ENCODE results near the gene MEMO1. TPM values are rescaled to one million over a fixed set of nuclear protein-coding genes. Genes with fewer than 3 reads are reported as not detected.

MEMO1 gene
- total RNA-seq, 2 experiments from 2014 or later = 39.6 to 39.8 TPM

- no peak for ATAC-seq (ENCODE audit: poor library complexity)
- H3K27me3 Mint-ChIP-seq = no peaks in the 10 kb centered on the region
- no peak for DNase-seq
- peaks cover 11% of the 10 kb centered on the region for H3K9me3 Mint-ChIP-seq
- H3K9me3 ChIP-seq (ENCODE audit: control insufficient read depth in 1 of 2, insufficient read depth in 1 of 2, low read length in 2 of 2) = no peaks in the 10 kb centered on the region
- H3K36me3 ChIP-seq (ENCODE audit: insufficient read depth, low read length) = peaks cover 7% of the 10 kb centered on the region
- H3K4me3 Mint-ChIP-seq = no peak overlapping the region
- H3K27me3 ChIP-seq (ENCODE audit: control insufficient read depth in 1 of 2, insufficient read depth in 2 of 2, low read length in 2 of 2) = no peaks in the 10 kb centered on the region
- intact Hi-C loops (cut with DNase I, micrococcal nuclease) = loop anchor here in 1 of 2 experiments (5.0 kb wide), 1 partner anchor 686 kb away; no protein-coding TSS in a partner anchor
- ChIA-PET CTCF (no interaction called here), POLR2A (no interaction called here)
- no peaks in the 10 kb centered on the region for H3K4me1 ChIP-seq (ENCODE audit: insufficient read depth, low read length)
- H3K4me1 Mint-ChIP-seq (ENCODE audit: low read depth) = peaks cover 7% of the 10 kb centered on the region
- H3K27ac Mint-ChIP-seq = no peak overlapping the region
- no peak overlapping the region for H3K27ac ChIP-seq (ENCODE audit: low read depth in 1 of 2, low read length in 2 of 2)
- no peak for TF ChIP-seq CTCF (IDR thresholded peaks at IDR 0.05)
- no peak overlapping the region for H3K4me3 ChIP-seq (ENCODE audit: low read length)
- peaks cover 96% of the 10 kb centered on the region for H3K36me3 Mint-ChIP-seq (ENCODE audit: low read depth)
These were observed 114.5 kb downstream of the MEMO1 start for GRCh38 chr2:31896293-31896692.

GRCh38 chr2:31894656-31895055, 116.2 kb downstream of the MEMO1 start:
- Mint-ChIP-seq H3K27ac (no peak overlapping the region), H3K9me3 (peaks cover 11% of the 10 kb centered on the region), H3K4me1 (ENCODE audit: low read depth) (peaks cover 7% of the 10 kb centered on the region), H3K27me3 (no peaks in the 10 kb centered on the region), H3K4me3 (no peak overlapping the region), H3K36me3 (ENCODE audit: low read depth) (peaks cover 92% of the 10 kb centered on the region)
- H3K36me3 ChIP-seq (ENCODE audit: insufficient read depth, low read length) = peaks cover 13% of the 10 kb centered on the region
- no peak for DNase-seq
- H3K27me3 ChIP-seq (ENCODE audit: control insufficient read depth in 1 of 2, insufficient read depth in 2 of 2, low read length in 2 of 2) = no peaks in the 10 kb centered on the region
- no peak overlapping the region for H3K4me3 ChIP-seq (ENCODE audit: low read length)
- no peak for TF ChIP-seq CTCF (IDR thresholded peaks at IDR 0.05)
- no peaks in the 10 kb centered on the region for H3K9me3 ChIP-seq (ENCODE audit: control insufficient read depth in 1 of 2, insufficient read depth in 1 of 2, low read length in 2 of 2)
- ATAC-seq (ENCODE audit: poor library complexity) = no peak
- CTCF ChIA-PET = no interaction called here
- POLR2A ChIA-PET = no interaction called here
- H3K4me1 ChIP-seq (ENCODE audit: insufficient read depth, low read length) = no peaks in the 10 kb centered on the region
- intact Hi-C loops (cut with DNase I, micrococcal nuclease) = loop anchor here in 1 of 2 experiments (5.0 kb wide), 1 partner anchor 688 kb away; no protein-coding TSS in a partner anchor
- no peak overlapping the region for H3K27ac ChIP-seq (ENCODE audit: low read depth in 1 of 2, low read length in 2 of 2)

- no peak for DNase-seq
- Histone ChIP-seq H3K4me3 (ENCODE audit: low read length) (no peak overlapping the region), H3K9me3 (ENCODE audit: control insufficient read depth in 1 of 2, insufficient read depth in 1 of 2, low read length in 2 of 2) (no peaks in the 10 kb centered on the region), H3K36me3 (ENCODE audit: insufficient read depth, low read length) (peaks cover 13% of the 10 kb centered on the region), H3K4me1 (ENCODE audit: insufficient read depth, low read length) (no peaks in the 10 kb centered on the region), H3K27ac (ENCODE audit: low read depth in 1 of 2, low read length in 2 of 2) (no peak overlapping the region), H3K27me3 (ENCODE audit: control insufficient read depth in 1 of 2, insufficient read depth in 2 of 2, low read length in 2 of 2) (no peaks in the 10 kb centered on the region)
- ChIA-PET CTCF (no interaction called here), POLR2A (no interaction called here)
- Mint-ChIP-seq H3K27ac (no peak overlapping the region), H3K9me3 (peaks cover 6% of the 10 kb centered on the region), H3K36me3 (ENCODE audit: low read depth) (peaks cover 90% of the 10 kb centered on the region), H3K4me1 (ENCODE audit: low read depth) (peaks cover 12% of the 10 kb centered on the region), H3K4me3 (no peak overlapping the region), H3K27me3 (no peaks in the 10 kb centered on the region)
- no peak for ATAC-seq (ENCODE audit: poor library complexity)
- intact Hi-C loops (cut with DNase I, micrococcal nuclease) = no loop called here
- TF ChIP-seq CTCF (IDR thresholded peaks at IDR 0.05) = no peak
These were observed 117.7 kb downstream of the MEMO1 start for GRCh38 chr2:31893094-31893493.
